AG04449 (cell line): Measurements from ENCODE around the gene POC5.
A peak's percentile ranks its signal among the peaks of the same experiment; 100 is the strongest.
"Not testable (repeated sequence)": the region's sequence is repeated elsewhere in the genome, so short reads cannot be mapped to it uniquely, and the experiment has no call there.

Source experiments
- CTCF ChIA-PET: fragments of 350-600 bp; formaldehyde crosslinking; extraction: SDS; loops from one replicate; lab custom pipeline; 2021; ENCODE audit warnings: antibody characterized with exemption; lab: Yijun Ruan, JAX
- POLR2A ChIA-PET: fragments of 400-600, 350-600 bp; formaldehyde crosslinking; extraction: SDS; loops from one replicate; lab custom pipeline; 2020; ENCODE audit warnings: antibody characterized with exemption, inconsistent platforms; lab: Yijun Ruan, JAX
- DNase-seq: peaks from one replicate; pipeline ENCODE4 v3.0.0-alpha.2; 2010; ENCODE audit warnings: low read depth, low spot score
- H3K4me3 ChIP-seq: 2 replicates; pipeline ENCODE4 v1.5.1; 2011; ENCODE audit warnings: low read depth, mild to moderate bottlenecking, control low read depth, low read length
- TF ChIP-seq, protein P1 (sequence below): IDR thresholded peaks from one replicate; pipeline ENCODE4 v1.5.1; 2011; ENCODE audit warnings: mild to moderate bottlenecking, moderate library complexity, low read length, control low read depth, inconsistent platforms; ENCODE audit not compliant: insufficient read depth; ENCODE audit errors: missing control alignments

POC5 gene

GRCh38 chr5:75744355-75744754, 27.1 kb upstream of the POC5 start:
- TF ChIP-seq, protein P1, sequence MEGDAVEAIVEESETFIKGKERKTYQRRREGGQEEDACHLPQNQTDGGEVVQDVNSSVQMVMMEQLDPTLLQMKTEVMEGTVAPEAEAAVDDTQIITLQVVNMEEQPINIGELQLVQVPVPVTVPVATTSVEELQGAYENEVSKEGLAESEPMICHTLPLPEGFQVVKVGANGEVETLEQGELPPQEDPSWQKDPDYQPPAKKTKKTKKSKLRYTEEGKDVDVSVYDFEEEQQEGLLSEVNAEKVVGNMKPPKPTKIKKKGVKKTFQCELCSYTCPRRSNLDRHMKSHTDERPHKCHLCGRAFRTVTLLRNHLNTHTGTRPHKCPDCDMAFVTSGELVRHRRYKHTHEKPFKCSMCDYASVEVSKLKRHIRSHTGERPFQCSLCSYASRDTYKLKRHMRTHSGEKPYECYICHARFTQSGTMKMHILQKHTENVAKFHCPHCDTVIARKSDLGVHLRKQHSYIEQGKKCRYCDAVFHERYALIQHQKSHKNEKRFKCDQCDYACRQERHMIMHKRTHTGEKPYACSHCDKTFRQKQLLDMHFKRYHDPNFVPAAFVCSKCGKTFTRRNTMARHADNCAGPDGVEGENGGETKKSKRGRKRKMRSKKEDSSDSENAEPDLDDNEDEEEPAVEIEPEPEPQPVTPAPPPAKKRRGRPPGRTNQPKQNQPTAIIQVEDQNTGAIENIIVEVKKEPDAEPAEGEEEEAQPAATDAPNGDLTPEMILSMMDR: no peak
- no peak overlapping the region for H3K4me3 ChIP-seq
- no peak for DNase-seq
- ChIA-PET CTCF (no interaction called here), POLR2A (no interaction called here)

DNA sequence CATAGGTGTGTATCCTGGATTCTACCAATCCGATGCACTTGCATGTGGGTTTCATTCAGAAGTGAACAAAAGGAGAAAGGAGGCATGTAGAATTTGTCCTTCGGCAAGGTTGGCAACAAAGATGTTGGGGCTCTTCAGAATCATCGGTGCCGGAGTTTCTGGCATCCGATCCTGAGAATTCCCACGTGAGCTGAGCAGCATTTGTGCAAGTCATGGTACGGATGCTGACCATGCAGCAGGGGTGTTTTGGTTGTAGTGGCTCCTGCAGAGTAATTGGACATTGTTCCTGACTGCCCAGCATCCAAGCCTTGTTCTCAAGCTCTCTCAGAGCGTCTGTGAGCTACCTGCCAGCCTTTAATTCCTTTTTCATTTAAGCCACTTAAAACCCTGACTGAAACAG, 19.0 kb upstream of the POC5 start:
- ChIA-PET CTCF (no interaction called here), POLR2A (no interaction called here)
- no peak for DNase-seq
- H3K4me3 ChIP-seq: no peak overlapping the region
- TF ChIP-seq, protein P1: no peak

DNA sequence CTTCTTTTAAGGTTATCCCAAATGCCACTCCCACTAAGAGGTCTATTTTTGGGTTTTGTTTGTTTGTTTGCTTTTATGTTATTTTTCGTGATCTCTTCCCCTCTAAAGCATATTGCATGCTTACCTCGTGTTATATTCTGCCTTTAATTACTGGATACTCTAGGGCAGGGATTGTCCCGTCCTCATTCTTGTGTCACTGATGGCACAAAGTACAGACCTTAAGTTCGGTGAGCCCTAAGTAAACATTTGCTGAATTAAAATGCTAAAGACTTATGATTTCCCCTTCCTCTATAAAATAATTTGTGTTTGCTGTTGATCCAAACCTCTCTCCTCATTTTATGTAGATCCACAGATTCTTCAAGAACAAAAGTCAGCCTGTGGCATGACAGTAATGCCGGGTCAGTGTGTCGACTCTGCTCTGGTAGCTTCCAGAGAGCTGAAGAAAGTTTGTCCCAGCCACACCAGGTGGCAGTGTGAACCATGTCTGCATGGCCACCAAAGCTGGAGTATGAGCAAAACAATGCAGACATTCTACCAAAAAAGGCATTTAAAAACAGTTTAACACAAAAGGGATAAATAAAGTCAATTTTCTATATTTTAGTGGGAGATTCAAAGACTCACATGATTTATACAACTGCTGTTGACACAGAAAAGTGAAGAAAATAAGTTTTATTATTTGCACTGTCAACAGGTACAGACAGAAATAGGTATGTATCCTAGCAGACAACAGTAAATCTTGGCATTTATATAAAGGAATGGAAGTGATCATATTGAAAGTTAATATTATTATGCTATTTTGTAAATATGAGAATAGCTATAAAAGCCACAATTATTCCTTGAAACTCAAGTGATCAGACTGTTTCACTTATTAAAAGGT, 17.9 kb upstream of the POC5 start:
- DNase-seq: no peak
- TF ChIP-seq, protein P1: peak; percentile 21
- POLR2A ChIA-PET: no interaction called here
- CTCF ChIA-PET: interaction anchor here (2.0 kb wide), 1 partner anchor 440 kb away, joined by 5 read pairs; no protein-coding TSS in a partner anchor
- no peak overlapping the region for H3K4me3 ChIP-seq

DNA sequence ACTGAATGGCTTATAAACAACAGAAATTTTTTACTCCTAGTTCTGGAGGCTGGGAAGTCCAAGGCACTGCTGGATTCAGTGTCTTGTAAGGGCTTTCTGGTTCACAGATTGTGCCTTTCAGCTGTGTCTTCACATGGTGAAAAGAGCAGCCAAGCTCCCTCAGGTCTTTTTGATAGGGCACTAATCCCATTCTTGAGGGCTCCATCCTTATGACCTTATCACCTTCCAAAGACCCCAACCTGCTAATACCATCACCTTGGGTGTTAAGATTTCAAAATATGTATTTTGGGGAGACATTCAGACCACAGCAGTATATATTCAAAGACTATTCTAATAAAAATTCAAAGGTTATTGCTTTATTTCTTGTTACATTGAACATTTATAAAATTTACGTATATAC, 16.5 kb upstream of the POC5 start:
- no peak for DNase-seq
- ChIA-PET POLR2A (no interaction called here), CTCF (interaction anchor here (2.0 kb wide), 1 partner anchor 442 kb away, joined by 5 read pairs; no protein-coding TSS in a partner anchor)
- TF ChIP-seq, protein P1: no peak
- no peak overlapping the region for H3K4me3 ChIP-seq

GRCh38 chr5:75731515-75731914, 14.3 kb upstream of the POC5 start:
- DNase-seq, POLR2A ChIA-PET, CTCF ChIA-PET, H3K4me3 ChIP-seq: not testable (repeated sequence)

DNA sequence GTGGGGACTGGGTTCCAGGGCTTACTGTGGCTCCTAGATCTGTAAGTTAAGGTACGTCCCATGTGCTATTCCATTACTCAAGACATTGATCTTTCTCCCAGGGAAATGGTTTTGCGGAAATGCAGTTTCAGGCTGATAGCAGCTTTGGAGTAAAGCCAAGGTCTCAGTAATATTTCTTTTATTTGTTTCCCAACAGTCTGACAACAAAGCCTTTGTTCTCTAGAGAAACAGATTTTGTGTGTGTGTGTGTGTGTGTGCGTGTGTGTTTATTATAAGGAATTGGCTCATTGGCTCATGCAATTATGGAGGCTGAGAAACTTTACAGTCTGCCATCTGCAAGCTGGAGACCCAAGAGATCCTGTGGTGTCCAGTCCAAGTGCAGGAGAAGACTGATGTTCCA, 12.1 kb upstream of the POC5 start:
- ChIA-PET CTCF (no interaction called here), POLR2A (no interaction called here)
- no peak for DNase-seq

More for the DNA sequence above, 12.1 kb upstream of the POC5 start:
- H3K4me3 ChIP-seq: no peak overlapping the region
- TF ChIP-seq, protein P1: no peak
